H9 (cell line): ENCODE results near the gene TTC17. TPM values are rescaled to one million over a fixed set of nuclear protein-coding genes. Genes with fewer than 3 reads are reported as not detected.
"Not testable (repeated sequence)": the region's sequence is repeated elsewhere in the genome, so short reads cannot be mapped to it uniquely, and the experiment has no call there.

Experiments
- DNase-seq: peaks from one replicate; pipeline ENCODE4 v3.0.0-alpha.2; 2017
- H2AFZ ChIP-seq: one replicate; pipeline ENCODE4 v1.6.1; 2013; ENCODE audit warnings: mild to moderate bottlenecking, low read length, control low read depth, moderate library complexity
- H2AK5ac ChIP-seq: 2 replicates; pipeline ENCODE4 v1.6.1; 2013; ENCODE audit warnings: low read length, control low read depth, mixed read lengths; ENCODE audit not compliant: insufficient read length
- H2BK120ac ChIP-seq: one replicate; pipeline ENCODE4 v1.6.1; 2013; ENCODE audit warnings: low read depth, mild to moderate bottlenecking, low read length, control low read depth, inconsistent platforms; ENCODE audit not compliant: poor library complexity, severe bottlenecking
- H2BK12ac ChIP-seq: 2 replicates; pipeline ENCODE4 v1.6.1; 2013; ENCODE audit warnings: low read length, control low read depth, mixed read lengths, low read depth; ENCODE audit not compliant: insufficient read length
- H2BK15ac ChIP-seq: 2 replicates; pipeline ENCODE4 v1.6.1; 2013; ENCODE audit warnings: low read depth, low read length, control low read depth
- H2BK20ac ChIP-seq: one replicate; pipeline ENCODE4 v1.6.1; 2013; ENCODE audit warnings: low read depth, mild to moderate bottlenecking, low read length, control low read depth, inconsistent platforms; ENCODE audit not compliant: poor library complexity, severe bottlenecking
- H2BK5ac ChIP-seq: 2 replicates; pipeline ENCODE4 v1.6.1; 2013; ENCODE audit warnings: low read length, control low read depth, mixed read lengths; ENCODE audit not compliant: insufficient read length
- H3K14ac ChIP-seq: 2 replicates; pipeline ENCODE4 v1.6.1; 2013; ENCODE audit warnings: low read length, control low read depth; ENCODE audit not compliant: insufficient read depth
- H3K18ac ChIP-seq: 2 replicates; pipeline ENCODE4 v1.6.1; 2013; ENCODE audit warnings: low read depth, mild to moderate bottlenecking, mixed read lengths, low read length, control low read depth; ENCODE audit not compliant: insufficient read length
- H3K23ac ChIP-seq: 2 replicates; pipeline ENCODE4 v1.6.1; 2013; ENCODE audit warnings: low read length, control low read depth, mixed read lengths, low read depth; ENCODE audit not compliant: insufficient read length
- H3K23me2 ChIP-seq: 2 replicates; pipeline ENCODE4 v1.6.1; 2013; ENCODE audit warnings: low read depth, mild to moderate bottlenecking, mixed read lengths, low read length, control low read depth; ENCODE audit not compliant: insufficient read length, poor library complexity, severe bottlenecking
- H3K27ac ChIP-seq: 2 replicates; pipeline ENCODE4 v1.5.1; 2013; ENCODE audit warnings: low read length, control low read depth, mixed read lengths, low read depth; ENCODE audit not compliant: insufficient read length
- H3K27me3 ChIP-seq: 2 replicates; pipeline ENCODE4 v1.6.1; 2013; ENCODE audit warnings: low read length, control low read depth, inconsistent platforms; ENCODE audit not compliant: insufficient read depth
- H3K4ac ChIP-seq: 2 replicates; pipeline ENCODE4 v1.6.1; 2013; ENCODE audit warnings: low read depth, mild to moderate bottlenecking, control low read depth, inconsistent platforms, low read length, moderate library complexity
- H3K4me1 ChIP-seq: 2 replicates; pipeline ENCODE4 v1.6.1; 2013; ENCODE audit warnings: low read length, control low read depth, inconsistent platforms; ENCODE audit not compliant: insufficient read depth
- H3K4me2 ChIP-seq: 2 replicates; pipeline ENCODE4 v1.6.1; 2013; ENCODE audit warnings: low read length, control low read depth, mixed read lengths; ENCODE audit not compliant: insufficient read length, insufficient read depth
- H3K56ac ChIP-seq: 2 replicates; pipeline ENCODE4 v1.6.1; 2013; ENCODE audit warnings: low read depth, mild to moderate bottlenecking, mixed read lengths, low read length, control low read depth; ENCODE audit not compliant: insufficient read length
- H3K79me1 ChIP-seq: 2 replicates; pipeline ENCODE4 v1.6.1; 2013; ENCODE audit warnings: low read depth, mild to moderate bottlenecking, moderate library complexity, low read length, control low read depth, inconsistent platforms; ENCODE audit not compliant: insufficient read depth, poor library complexity, severe bottlenecking
- H3K79me2 ChIP-seq: 2 replicates; pipeline ENCODE4 v1.6.1; 2013; ENCODE audit warnings: low read length, control low read depth, inconsistent platforms; ENCODE audit not compliant: insufficient read depth
- H3K9ac ChIP-seq: 2 replicates; pipeline ENCODE4 v1.6.1; 2013; ENCODE audit warnings: low read length, control low read depth, mixed read lengths; ENCODE audit not compliant: insufficient read length; ENCODE audit errors: extremely low read depth
- H3K9me3 ChIP-seq: one replicate; pipeline ENCODE4 v1.6.1; 2013; ENCODE audit warnings: low read depth, low read length, inconsistent platforms; ENCODE audit not compliant: control insufficient read depth
- H3T11ph ChIP-seq: one replicate; pipeline ENCODE4 v1.6.1; 2013; ENCODE audit warnings: mild to moderate bottlenecking, low read length, control low read depth, inconsistent platforms
- H4K20me1 ChIP-seq: one replicate; pipeline ENCODE4 v1.6.1; 2013; ENCODE audit not compliant: control insufficient read depth, insufficient read length, insufficient read depth
- H4K5ac ChIP-seq: 2 replicates; pipeline ENCODE4 v1.6.1; 2013; ENCODE audit warnings: low read depth, mild to moderate bottlenecking, mixed read lengths, low read length, control low read depth; ENCODE audit not compliant: insufficient read length
- H4K8ac ChIP-seq: replicated peaks from 2 replicates; pipeline ENCODE4 v1.6.1; 2013; ENCODE audit warnings: low read length, control low read depth, mixed read lengths, low read depth; ENCODE audit not compliant: insufficient read length
- H4K91ac ChIP-seq: 2 replicates; pipeline ENCODE4 v1.6.1; 2013; ENCODE audit warnings: low read depth, mild to moderate bottlenecking, moderate library complexity, mixed read lengths, low read length, control low read depth; ENCODE audit not compliant: insufficient read length
- H3K27ac Mint-ChIP-seq, 3 experiments: 2 replicates in 2 of 3; 3 replicates in 1 of 3; pipeline ENCODE4 v1.8.0; 2020 to 2021; ENCODE audit warnings: mixed read lengths in 3 of 3, mild to moderate bottlenecking in 1 of 3, moderate library complexity in 1 of 3
- H3K27me3 Mint-ChIP-seq: 2 replicates; pipeline ENCODE4 v1.8.0; 2021; ENCODE audit warnings: low read depth, mild to moderate bottlenecking, moderate library complexity, mixed read lengths
- H3K36me3 Mint-ChIP-seq, 3 experiments: 2 replicates in 2 of 3; 3 replicates in 1 of 3; pipeline ENCODE4 v1.8.0; 2020 to 2021; ENCODE audit warnings: low read depth in 3 of 3, mixed read lengths in 3 of 3; ENCODE audit not compliant: insufficient read depth in 1 of 3
- H3K4me1 Mint-ChIP-seq, 2 experiments: 2 replicates each; pipeline ENCODE4 v1.8.0; 2020; ENCODE audit warnings: mixed read lengths in 2 of 2
- H3K4me3 Mint-ChIP-seq, 2 experiments: 2 replicates in 1 of 2; 3 replicates in 1 of 2; pipeline ENCODE4 v1.8.0; 2020 to 2021; ENCODE audit warnings: mild to moderate bottlenecking in 2 of 2, mixed read lengths in 2 of 2, moderate library complexity in 1 of 2
- H3K9me3 Mint-ChIP-seq, 2 experiments: 2 replicates in 1 of 2; 3 replicates in 1 of 2; pipeline ENCODE4 v1.8.0; 2020; ENCODE audit warnings: mild to moderate bottlenecking in 2 of 2, mixed read lengths in 2 of 2, moderate library complexity in 1 of 2
- WGBS: extraction: QIAGEN DNeasy Blood & Tissue Kit; methylation state at CpG from one replicate; pipeline ENCODE4 v1.1.7; 2013; ENCODE audit warnings: missing lambda C conversion rate, low lambda C conversion rate, mixed read lengths; ENCODE audit not compliant: insufficient read length; ENCODE audit errors: extremely low coverage; 5-methylcytosine and 5-hydroxymethylcytosine counted together
- total RNA-seq: library from RNA; stranded (reverse); gene quantifications from 2 replicates; pipeline ENCODE4 v1.2.1, GENCODE V29; 2021
- TF ChIP-seq, protein P1 (sequence below): fragments of 200-600 bp; sonication (generic); conservative IDR thresholded peaks from 3 replicates; pipeline ENCODE4 v1.8.0; 2021; ENCODE audit warnings: antibody characterized with exemption, mild to moderate bottlenecking

The TTC17 gene
- total RNA-seq, 1 experiment from 2014 or later: 68.5 TPM

DNA sequence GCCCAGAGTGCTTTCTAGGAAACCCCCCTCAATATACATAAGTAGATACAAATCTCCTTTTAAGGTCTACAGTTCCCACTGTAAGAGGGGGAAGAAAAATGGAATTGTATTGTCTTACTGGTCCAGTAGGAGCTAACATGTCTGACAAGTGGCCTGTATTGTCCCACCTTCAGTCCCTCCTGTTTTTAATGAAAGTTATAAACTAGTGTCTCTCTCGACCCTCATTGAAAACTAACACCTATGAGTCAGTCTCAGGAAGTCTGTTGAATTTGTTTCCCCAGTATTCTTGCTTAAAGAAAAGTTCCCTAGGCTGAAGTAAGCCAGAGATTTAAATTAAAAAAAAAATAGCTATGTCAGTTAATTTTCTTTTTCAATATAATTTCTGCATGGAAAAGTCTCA is 69.3 kb downstream of the TTC17 start:
- no CpG with 5 or more reads among the region's 1 CpG for WGBS
- Histone ChIP-seq H4K91ac (no peak overlapping the region), H2AFZ (no peak overlapping the region), H3K4ac (no peak overlapping the region), H3T11ph (no peak overlapping the region), H2BK120ac (no peak overlapping the region), H4K5ac (no peak overlapping the region), H2BK15ac (no peak overlapping the region), H3K56ac (no peak overlapping the region), H2BK20ac (no peak overlapping the region), H2BK12ac (no peak overlapping the region), H4K20me1 (no peaks in the 10 kb centered on the region), H3K18ac (no peak overlapping the region), H3K9me3 (no peaks in the 10 kb centered on the region), H4K8ac (no peak overlapping the region), H3K4me1 (no peaks in the 10 kb centered on the region), H3K23ac (no peak overlapping the region), H3K79me1 (no peaks in the 10 kb centered on the region), H3K14ac (no peak overlapping the region), H2BK5ac (no peak overlapping the region), H3K27me3 (no peaks in the 10 kb centered on the region), H3K4me2 (no peak overlapping the region), H3K9ac (no peak overlapping the region), H3K79me2 (no peaks in the 10 kb centered on the region), H3K23me2 (no peaks in the 10 kb centered on the region), H3K27ac (no peak overlapping the region), H2AK5ac (no peak overlapping the region)
- Mint-ChIP-seq H3K27ac (no peak overlapping the region), H3K4me3 (no peak overlapping the region), H3K4me1 (no peaks in the 10 kb centered on the region), H3K9me3 (no peaks in the 10 kb centered on the region; a peak in 1 of 5 replicates), H3K27me3 (no peaks in the 10 kb centered on the region), H3K36me3 (peaks cover 3 to 11% (median 4%) of the 10 kb centered on the region in 3 experiments; a peak in 4 of 7 replicates)
- no peak for DNase-seq
- TF ChIP-seq, protein P1, sequence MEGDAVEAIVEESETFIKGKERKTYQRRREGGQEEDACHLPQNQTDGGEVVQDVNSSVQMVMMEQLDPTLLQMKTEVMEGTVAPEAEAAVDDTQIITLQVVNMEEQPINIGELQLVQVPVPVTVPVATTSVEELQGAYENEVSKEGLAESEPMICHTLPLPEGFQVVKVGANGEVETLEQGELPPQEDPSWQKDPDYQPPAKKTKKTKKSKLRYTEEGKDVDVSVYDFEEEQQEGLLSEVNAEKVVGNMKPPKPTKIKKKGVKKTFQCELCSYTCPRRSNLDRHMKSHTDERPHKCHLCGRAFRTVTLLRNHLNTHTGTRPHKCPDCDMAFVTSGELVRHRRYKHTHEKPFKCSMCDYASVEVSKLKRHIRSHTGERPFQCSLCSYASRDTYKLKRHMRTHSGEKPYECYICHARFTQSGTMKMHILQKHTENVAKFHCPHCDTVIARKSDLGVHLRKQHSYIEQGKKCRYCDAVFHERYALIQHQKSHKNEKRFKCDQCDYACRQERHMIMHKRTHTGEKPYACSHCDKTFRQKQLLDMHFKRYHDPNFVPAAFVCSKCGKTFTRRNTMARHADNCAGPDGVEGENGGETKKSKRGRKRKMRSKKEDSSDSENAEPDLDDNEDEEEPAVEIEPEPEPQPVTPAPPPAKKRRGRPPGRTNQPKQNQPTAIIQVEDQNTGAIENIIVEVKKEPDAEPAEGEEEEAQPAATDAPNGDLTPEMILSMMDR: no peak

DNA sequence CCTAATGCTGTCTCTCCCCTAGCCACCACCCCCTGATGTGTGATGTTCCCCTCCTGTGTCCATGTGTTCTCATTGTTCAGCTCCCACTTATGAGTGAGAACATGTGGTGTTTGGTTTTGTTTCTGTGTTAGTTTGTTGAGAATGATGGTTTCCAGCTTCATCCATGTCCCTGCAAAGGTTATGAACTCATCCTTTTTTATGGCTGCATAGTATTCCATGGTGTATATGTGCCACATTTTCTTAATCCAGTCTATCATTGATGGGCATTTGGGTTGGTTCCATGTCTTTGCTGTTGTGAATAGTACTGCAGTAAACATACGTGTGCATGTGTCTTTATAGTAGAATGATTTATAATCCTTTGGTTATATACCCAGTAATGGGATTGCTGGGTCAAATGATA is 72.2 kb downstream of the TTC17 start:
- not testable (repeated sequence) for H3K79me2 ChIP-seq, H4K5ac ChIP-seq, H2BK5ac ChIP-seq, H3K18ac ChIP-seq, H3K4me1 ChIP-seq, H2BK120ac ChIP-seq, H3K27me3 ChIP-seq, H3K27me3 Mint-ChIP-seq, H2AFZ ChIP-seq, H4K20me1 ChIP-seq, H3K23me2 ChIP-seq, H3K23ac ChIP-seq, H3K4me2 ChIP-seq, H3K4me1 Mint-ChIP-seq, H3K27ac Mint-ChIP-seq, H2AK5ac ChIP-seq, H2BK20ac ChIP-seq, H3K27ac ChIP-seq, H3K79me1 ChIP-seq, H3T11ph ChIP-seq, H4K8ac ChIP-seq, H3K4me3 Mint-ChIP-seq, H2BK12ac ChIP-seq, H3K56ac ChIP-seq, H4K91ac ChIP-seq, H3K9ac ChIP-seq, H3K9me3 ChIP-seq, H2BK15ac ChIP-seq, H3K4ac ChIP-seq, H3K9me3 Mint-ChIP-seq, DNase-seq, H3K14ac ChIP-seq
- no CpG with 5 or more reads among the region's 1 CpG for WGBS
- H3K36me3 Mint-ChIP-seq: peaks cover 3 to 11% (median 4%) of the 10 kb centered on the region in 3 experiments; a peak in 4 of 7 replicates
